ENCODE measurements around the gene KIAA1217.

KIAA1217 gene

GRCh38 chr10:24496906-24497305 lies 288.0 kb downstream of the KIAA1217 start:
- H3K4me3 ChIP-seq (ENCODE audit: low read length in 2 of 2) = no peak overlapping the region
- peaks cover 2 to 3% of the 10 kb centered on the region in 2 donors for H3K36me3 ChIP-seq (ENCODE audit: control insufficient read depth in 2 of 2, insufficient read depth in 2 of 2, low read length in 2 of 2)
- no peaks in the 10 kb centered on the region for H3K27me3 ChIP-seq (ENCODE audit: control insufficient read depth in 1 of 2, insufficient read depth in 2 of 2, low read length in 2 of 2)
- no peaks in the 10 kb centered on the region for H3K4me1 ChIP-seq (ENCODE audit: control insufficient read depth, insufficient read depth, low read length)
- H3K9me3 ChIP-seq (ENCODE audit: control insufficient read depth in 2 of 2, low read length in 2 of 2) = no peaks in the 10 kb centered on the region
- H3K27ac ChIP-seq (ENCODE audit: low read length) = no peak overlapping the region
- no peak overlapping the region for H3K9ac ChIP-seq (ENCODE audit: low read length in 2 of 2)

GRCh38 chr10:24501056-24501711 lies 292.2 kb downstream of the KIAA1217 start:
- no peak overlapping the region for H3K9ac ChIP-seq (ENCODE audit: low read length in 2 of 2)
- no peaks in the 10 kb centered on the region for H3K27me3 ChIP-seq (ENCODE audit: control insufficient read depth in 1 of 2, insufficient read depth in 2 of 2, low read length in 2 of 2)
- no peaks in the 10 kb centered on the region for H3K4me1 ChIP-seq (ENCODE audit: control insufficient read depth, insufficient read depth, low read length)
- H3K27ac ChIP-seq (ENCODE audit: low read length) = no peak overlapping the region
- no peaks in the 10 kb centered on the region for H3K9me3 ChIP-seq (ENCODE audit: control insufficient read depth in 2 of 2, low read length in 2 of 2)
- H3K36me3 ChIP-seq (ENCODE audit: control insufficient read depth in 2 of 2, insufficient read depth in 2 of 2, low read length in 2 of 2) = peaks cover 2 to 3% of the 10 kb centered on the region in 2 donors
- no peak overlapping the region for H3K4me3 ChIP-seq (ENCODE audit: low read length in 2 of 2)

GRCh38 chr10:24502006-24502405 lies 293.1 kb downstream of the KIAA1217 start:
- no peak overlapping the region for H3K27ac ChIP-seq (ENCODE audit: low read length)
- no peaks in the 10 kb centered on the region for H3K36me3 ChIP-seq (ENCODE audit: control insufficient read depth in 2 of 2, insufficient read depth in 2 of 2, low read length in 2 of 2)
- no peak overlapping the region for H3K4me3 ChIP-seq (ENCODE audit: low read length in 2 of 2)
- H3K9me3 ChIP-seq (ENCODE audit: control insufficient read depth in 2 of 2, low read length in 2 of 2) = peaks cover 0 to 4% of the 10 kb centered on the region in 2 donors
- no peaks in the 10 kb centered on the region for H3K4me1 ChIP-seq (ENCODE audit: control insufficient read depth, insufficient read depth, low read length)
- no peaks in the 10 kb centered on the region for H3K27me3 ChIP-seq (ENCODE audit: control insufficient read depth in 1 of 2, insufficient read depth in 2 of 2, low read length in 2 of 2)
- no peak overlapping the region for H3K9ac ChIP-seq (ENCODE audit: low read length in 2 of 2)

- H3K4me1 ChIP-seq (ENCODE audit: control insufficient read depth, insufficient read depth, low read length) = no peaks in the 10 kb centered on the region
- H3K27me3 ChIP-seq (ENCODE audit: control insufficient read depth in 1 of 2, insufficient read depth in 2 of 2, low read length in 2 of 2) = no peaks in the 10 kb centered on the region
- no peak overlapping the region for H3K9ac ChIP-seq (ENCODE audit: low read length in 2 of 2)
- peaks cover 0 to 4% of the 10 kb centered on the region in 2 donors for H3K9me3 ChIP-seq (ENCODE audit: control insufficient read depth in 2 of 2, low read length in 2 of 2)
- no peak overlapping the region for H3K4me3 ChIP-seq (ENCODE audit: low read length in 2 of 2)
- H3K36me3 ChIP-seq (ENCODE audit: control insufficient read depth in 2 of 2, insufficient read depth in 2 of 2, low read length in 2 of 2) = no peaks in the 10 kb centered on the region
- no peak overlapping the region for H3K27ac ChIP-seq (ENCODE audit: low read length)
These were observed 294.0 kb downstream of the KIAA1217 start for GRCh38 chr10:24502801-24503460.

- Histone ChIP-seq H3K9ac (ENCODE audit: low read length in 2 of 2) (no peak overlapping the region), H3K36me3 (ENCODE audit: control insufficient read depth in 2 of 2, insufficient read depth in 2 of 2, low read length in 2 of 2) (no peaks in the 10 kb centered on the region), H3K27ac (ENCODE audit: low read length) (no peak overlapping the region)
These were observed 294.8 kb downstream of the KIAA1217 start for GRCh38 chr10:24503461-24504320.

GRCh38 chr10:24505759-24506158 lies 296.8 kb downstream of the KIAA1217 start:
- Histone ChIP-seq H3K9ac (ENCODE audit: low read length in 2 of 2) (no peak overlapping the region), H3K27me3 (ENCODE audit: control insufficient read depth in 1 of 2, insufficient read depth in 2 of 2, low read length in 2 of 2) (no peaks in the 10 kb centered on the region), H3K36me3 (ENCODE audit: control insufficient read depth in 2 of 2, insufficient read depth in 2 of 2, low read length in 2 of 2) (no peaks in the 10 kb centered on the region), H3K9me3 (ENCODE audit: control insufficient read depth in 2 of 2, low read length in 2 of 2) (peaks cover 0 to 4% of the 10 kb centered on the region in 2 donors), H3K27ac (ENCODE audit: low read length) (no peak overlapping the region), H3K4me3 (ENCODE audit: low read length in 2 of 2) (no peak overlapping the region), H3K4me1 (ENCODE audit: control insufficient read depth, insufficient read depth, low read length) (no peaks in the 10 kb centered on the region)

More at GRCh38 chr10:24503461-24504320, 294.8 kb downstream of the KIAA1217 start:
- Histone ChIP-seq H3K27me3 (ENCODE audit: control insufficient read depth in 1 of 2, insufficient read depth in 2 of 2, low read length in 2 of 2) (no peaks in the 10 kb centered on the region), H3K9me3 (ENCODE audit: control insufficient read depth in 2 of 2, low read length in 2 of 2) (peaks cover 0 to 4% of the 10 kb centered on the region in 2 donors), H3K4me3 (ENCODE audit: low read length in 2 of 2) (no peak overlapping the region), H3K4me1 (ENCODE audit: control insufficient read depth, insufficient read depth, low read length) (no peaks in the 10 kb centered on the region)

GRCh38 chr10:24513155-24513554 lies 304.2 kb downstream of the KIAA1217 start:
- Histone ChIP-seq H3K4me3 (ENCODE audit: low read length in 2 of 2) (no peak overlapping the region), H3K27me3 (ENCODE audit: control insufficient read depth in 1 of 2, insufficient read depth in 2 of 2, low read length in 2 of 2) (no peaks in the 10 kb centered on the region), H3K36me3 (ENCODE audit: control insufficient read depth in 2 of 2, insufficient read depth in 2 of 2, low read length in 2 of 2) (no peaks in the 10 kb centered on the region), H3K9ac (ENCODE audit: low read length in 2 of 2) (no peak overlapping the region), H3K9me3 (ENCODE audit: control insufficient read depth in 2 of 2, low read length in 2 of 2) (no peaks in the 10 kb centered on the region), H3K27ac (ENCODE audit: low read length) (no peak overlapping the region), H3K4me1 (ENCODE audit: control insufficient read depth, insufficient read depth, low read length) (no peaks in the 10 kb centered on the region)

GRCh38 chr10:24515481-24515880 lies 306.5 kb downstream of the KIAA1217 start:
- H3K36me3 ChIP-seq (ENCODE audit: control insufficient read depth in 2 of 2, insufficient read depth in 2 of 2, low read length in 2 of 2) = no peaks in the 10 kb centered on the region
- peaks cover 3% of the 10 kb centered on the region for H3K4me1 ChIP-seq (ENCODE audit: control insufficient read depth, insufficient read depth, low read length)
- H3K27ac ChIP-seq (ENCODE audit: low read length) = no peak overlapping the region

GRCh38 chr10:24518411-24518810 lies 309.5 kb downstream of the KIAA1217 start:
- peak overlapping the region in 1 of 2 donors; percentile 9 for H3K4me3 ChIP-seq (ENCODE audit: low read length in 2 of 2)
- H3K9ac ChIP-seq (ENCODE audit: low read length in 2 of 2) = no peak overlapping the region
- H3K4me1 ChIP-seq (ENCODE audit: control insufficient read depth, insufficient read depth, low read length) = peaks cover 3% of the 10 kb centered on the region
- no peaks in the 10 kb centered on the region for H3K36me3 ChIP-seq (ENCODE audit: control insufficient read depth in 2 of 2, insufficient read depth in 2 of 2, low read length in 2 of 2)
- no peak overlapping the region for H3K27ac ChIP-seq (ENCODE audit: low read length)
- H3K27me3 ChIP-seq (ENCODE audit: control insufficient read depth in 1 of 2, insufficient read depth in 2 of 2, low read length in 2 of 2) = no peaks in the 10 kb centered on the region
- H3K9me3 ChIP-seq (ENCODE audit: control insufficient read depth in 2 of 2, low read length in 2 of 2) = no peaks in the 10 kb centered on the region

More at GRCh38 chr10:24515481-24515880, 306.5 kb downstream of the KIAA1217 start:
- Histone ChIP-seq H3K9ac (ENCODE audit: low read length in 2 of 2) (no peak overlapping the region), H3K4me3 (ENCODE audit: low read length in 2 of 2) (no peak overlapping the region), H3K9me3 (ENCODE audit: control insufficient read depth in 2 of 2, low read length in 2 of 2) (no peaks in the 10 kb centered on the region), H3K27me3 (ENCODE audit: control insufficient read depth in 1 of 2, insufficient read depth in 2 of 2, low read length in 2 of 2) (no peaks in the 10 kb centered on the region)

GRCh38 chr10:24518981-24519597 lies 310.2 kb downstream of the KIAA1217 start:
- H3K27ac ChIP-seq (ENCODE audit: low read length) = no peak overlapping the region
- peak overlapping the region in 1 of 2 donors; percentile 20 for H3K9ac ChIP-seq (ENCODE audit: low read length in 2 of 2)
- H3K4me3 ChIP-seq (ENCODE audit: low read length in 2 of 2) = peak overlapping the region; percentile 9 to 29
- no peaks in the 10 kb centered on the region for H3K27me3 ChIP-seq (ENCODE audit: control insufficient read depth in 1 of 2, insufficient read depth in 2 of 2, low read length in 2 of 2)
- H3K4me1 ChIP-seq (ENCODE audit: control insufficient read depth, insufficient read depth, low read length) = peaks cover 3% of the 10 kb centered on the region
- peaks cover 0 to 3% of the 10 kb centered on the region in 2 donors for H3K36me3 ChIP-seq (ENCODE audit: control insufficient read depth in 2 of 2, insufficient read depth in 2 of 2, low read length in 2 of 2)
- no peaks in the 10 kb centered on the region for H3K9me3 ChIP-seq (ENCODE audit: control insufficient read depth in 2 of 2, low read length in 2 of 2)
